Measurements from ENCODE around the gene AURKB. TPM values are rescaled to one million over a fixed set of nuclear protein-coding genes. Genes with fewer than 3 reads are reported as not detected.
"Not testable (repeated sequence)": the region's sequence is repeated elsewhere in the genome, so short reads cannot be mapped to it uniquely, and the experiment has no call there.

Gene AURKB
- total RNA-seq, 2 experiments from 2014 or later, result 170 to 174 TPM

DNA sequence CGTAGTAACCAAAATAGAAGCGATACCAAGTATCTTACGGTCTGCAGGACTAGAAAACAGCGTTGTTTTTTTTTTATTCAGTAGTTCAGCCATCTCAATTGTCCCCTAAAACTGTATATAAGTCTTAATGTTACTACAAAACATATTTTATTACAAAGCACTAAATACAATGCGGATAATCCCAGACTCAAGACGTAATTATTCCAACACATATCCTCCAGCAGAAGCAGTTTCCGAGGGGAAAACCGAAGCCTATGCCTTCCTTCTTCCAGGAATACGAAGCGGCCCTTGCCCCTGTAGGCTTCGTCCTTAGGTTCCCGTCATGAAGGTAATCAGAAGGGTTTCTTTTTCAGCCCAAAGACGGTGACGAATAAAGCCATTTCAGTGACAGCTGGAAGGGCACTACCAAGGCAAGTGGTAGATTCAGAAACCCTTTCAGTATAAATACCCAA, 36.5 kb downstream of the AURKB start:
- no peak for TF ChIP-seq CTCF (IDR thresholded peaks at IDR 0.05)
- Mint-ChIP-seq H3K4me3 (peak overlapping the region; percentile 89), H3K27me3 (no peaks in the 10 kb centered on the region), H3K4me1 (ENCODE audit: low read depth) (peaks cover 39% of the 10 kb centered on the region), H3K27ac (peak overlapping the region; percentile 100), H3K9me3 (no peaks in the 10 kb centered on the region), H3K36me3 (ENCODE audit: low read depth) (no peaks in the 10 kb centered on the region)
- ATAC-seq, result no peak
- intact Hi-C loops (cut with micrococcal nuclease), result no loop called here
- ChIA-PET POLR2A (interaction anchor here (0.7 to 6.8 kb wide), 44 partner anchors 13 to 775 kb away, joined by 3 to 476 read pairs (median 7); partner anchors contain the start of genes ALOXE3, AURKB, BORCS6 and CTC1), CTCF (interaction anchor here (0.7 to 1.7 kb wide), 7 partner anchors 10 to 75 kb away, joined by 3 to 11 read pairs (median 3); partner anchors contain the start of gene PFAS)
- no peak for DNase-seq

DNA sequence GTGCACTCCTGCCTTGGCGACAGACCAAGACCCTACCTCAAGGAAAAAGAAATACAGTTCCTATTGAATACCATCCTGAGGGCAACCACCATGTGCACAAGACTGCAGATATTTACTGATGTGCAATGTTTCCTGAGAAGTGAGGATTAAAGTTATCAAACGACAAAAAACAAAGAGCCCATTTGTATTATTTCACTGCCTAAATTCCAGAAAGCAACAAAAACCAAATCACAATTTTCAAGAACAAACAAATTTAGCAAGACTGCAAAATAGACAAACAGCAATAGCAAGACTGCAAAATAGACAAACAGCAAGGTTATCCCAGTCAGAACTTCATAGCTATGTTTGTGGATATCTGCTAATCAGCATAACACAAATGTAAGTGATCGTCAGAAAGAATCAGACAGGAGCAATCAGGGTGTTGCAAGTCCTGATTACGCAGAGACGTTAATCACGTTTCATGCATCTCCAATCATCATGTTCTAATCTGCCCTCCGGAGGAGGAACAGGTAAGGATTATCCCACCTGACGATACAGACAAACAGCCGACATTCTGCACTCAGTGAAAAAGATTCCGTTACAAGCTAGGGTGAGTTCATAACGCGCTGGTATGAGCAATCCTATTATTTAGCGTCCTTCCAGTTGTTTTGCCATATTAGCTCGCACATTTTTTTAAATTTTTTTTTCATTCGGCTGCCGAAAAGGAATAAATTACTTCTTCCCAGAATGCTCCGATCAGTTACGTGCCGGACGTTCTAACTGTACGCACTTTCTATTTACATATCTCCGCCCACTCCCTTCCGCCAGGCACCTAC, 37.1 kb downstream of the AURKB start:
- no peak for TF ChIP-seq CTCF (IDR thresholded peaks at IDR 0.05)
- H3K4me3 Mint-ChIP-seq, result peak overlapping the region; percentile 89
- H3K36me3 Mint-ChIP-seq (ENCODE audit: low read depth), result no peaks in the 10 kb centered on the region
- H3K27ac Mint-ChIP-seq, result peak overlapping the region; percentile 100
- CTCF ChIA-PET, result interaction anchor here (0.7 to 1.7 kb wide), 9 partner anchors 9 to 204 kb away, joined by 3 to 11 read pairs (median 3); partner anchors contain the start of genes KRABD2 and PFAS
- H3K27me3 Mint-ChIP-seq, result no peaks in the 10 kb centered on the region
- peaks cover 39% of the 10 kb centered on the region for H3K4me1 Mint-ChIP-seq (ENCODE audit: low read depth)
- POLR2A ChIA-PET, result interaction anchor here (0.6 to 6.8 kb wide), 47 partner anchors 13 to 776 kb away, joined by 3 to 476 read pairs (median 6); partner anchors contain the start of genes ALOXE3, AURKB, BORCS6 and CTC1
- peak; percentile 86 for ATAC-seq
- DNase-seq, result peak; percentile 96
- intact Hi-C loops (cut with micrococcal nuclease), result no loop called here
- H3K9me3 Mint-ChIP-seq, result no peaks in the 10 kb centered on the region

GRCh38 chr17:8170186-8170585, 40.2 kb downstream of the AURKB start:
- intact Hi-C loops (cut with micrococcal nuclease); ATAC-seq; H3K4me3 Mint-ChIP-seq; DNase-seq; H3K27ac Mint-ChIP-seq; H3K27me3 Mint-ChIP-seq; H3K9me3 Mint-ChIP-seq; H3K36me3 Mint-ChIP-seq (ENCODE audit: low read depth): not testable (repeated sequence)
- POLR2A ChIA-PET, result interaction anchor here (5.9 kb wide), 1 partner anchor 16 kb away, joined by 476 read pairs; the partner anchor contains the start of genes PER1 and VAMP2
- CTCF ChIA-PET, result interaction anchor here (1.2 to 1.3 kb wide), 2 partner anchors 9 to 10 kb away, joined by 3 read pairs; no protein-coding TSS in a partner anchor
- peaks cover 25% of the 10 kb centered on the region for H3K4me1 Mint-ChIP-seq (ENCODE audit: low read depth)

DNA sequence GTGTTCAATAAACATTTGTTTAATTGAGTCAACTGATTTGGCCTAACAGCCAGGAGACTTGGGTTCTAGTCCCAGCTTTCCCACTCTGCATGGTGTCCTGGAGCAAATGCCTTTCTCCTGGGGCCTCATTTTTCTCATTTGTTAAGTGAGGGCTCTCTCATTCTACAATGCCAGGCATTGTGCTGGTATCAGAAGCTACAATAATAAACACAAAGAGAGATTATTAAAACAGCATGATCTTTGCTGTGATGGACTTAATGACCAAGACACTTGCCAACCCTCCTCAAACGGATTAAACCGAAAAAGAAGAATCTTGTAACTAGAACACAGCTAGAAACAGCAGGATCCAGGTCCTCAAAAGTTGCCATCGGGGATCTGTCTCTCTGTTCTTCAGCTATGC, 42.8 kb downstream of the AURKB start:
- no peak overlapping the region for H3K4me3 Mint-ChIP-seq
- H3K27me3 Mint-ChIP-seq, result no peaks in the 10 kb centered on the region
- TF ChIP-seq CTCF (IDR thresholded peaks at IDR 0.05), result no peak

GRCh38 chr17:8166731-8167130, 43.6 kb downstream of the AURKB start:
- no peaks in the 10 kb centered on the region for H3K9me3 Mint-ChIP-seq
- ChIA-PET CTCF (interaction anchor here (1.8 to 2.1 kb wide), 2 partner anchors 19 to 48 kb away, joined by 4 to 7 read pairs; no protein-coding TSS in a partner anchor), POLR2A (interaction anchor here (1.1 to 1.8 kb wide), 2 partner anchors 13 to 15 kb away, joined by 3 to 5 read pairs; no protein-coding TSS in a partner anchor)
- H3K27ac Mint-ChIP-seq, result peak overlapping the region; percentile 21
- DNase-seq (no peak), ATAC-seq (no peak)
- no peak for TF ChIP-seq CTCF (IDR thresholded peaks at IDR 0.05)
- no peak overlapping the region for H3K4me3 Mint-ChIP-seq
- peaks cover 24% of the 10 kb centered on the region for H3K4me1 Mint-ChIP-seq (ENCODE audit: low read depth)
- peaks cover 3% of the 10 kb centered on the region for H3K36me3 Mint-ChIP-seq (ENCODE audit: low read depth)
- intact Hi-C loops (cut with micrococcal nuclease), result no loop called here
- no peaks in the 10 kb centered on the region for H3K27me3 Mint-ChIP-seq

More for the DNA sequence above, 42.8 kb downstream of the AURKB start:
- ATAC-seq (no peak), DNase-seq (no peak)
- ChIA-PET CTCF (interaction anchor here (0.9 to 2.1 kb wide), 4 partner anchors 8 to 49 kb away, joined by 3 to 7 read pairs (median 4); no protein-coding TSS in a partner anchor), POLR2A (interaction anchor here (0.6 to 1.8 kb wide), 10 partner anchors 8 to 43 kb away, joined by 3 to 5 read pairs (median 4); partner anchors contain the start of genes AURKB and HES7)
- Mint-ChIP-seq H3K27ac (no peak overlapping the region), H3K36me3 (ENCODE audit: low read depth) (no peaks in the 10 kb centered on the region), H3K4me1 (ENCODE audit: low read depth) (peaks cover 24% of the 10 kb centered on the region), H3K9me3 (no peaks in the 10 kb centered on the region)
- intact Hi-C loops (cut with micrococcal nuclease), result no loop called here
